Measurements from ENCODE around the gene YPEL2.

YPEL2 gene

GRCh38 chr17:59341922-59342321, 10.5 kb downstream of the YPEL2 start:
- no peak overlapping the region for H3K4me3 Mint-ChIP-seq
- ATAC-seq (replicated peaks) (no peak), DNase-seq (no peak)
- no peak overlapping the region for H3K27ac Mint-ChIP-seq
- peaks cover 47 to 66% of the 10 kb centered on the region in 2 donors for H3K4me1 Mint-ChIP-seq
- no peaks in the 10 kb centered on the region for H3K27me3 Mint-ChIP-seq
- no peaks in the 10 kb centered on the region for H3K9me3 Mint-ChIP-seq
- no peaks in the 10 kb centered on the region for H3K36me3 Mint-ChIP-seq

- Mint-ChIP-seq H3K36me3 (no peaks in the 10 kb centered on the region), H3K9me3 (no peaks in the 10 kb centered on the region), H3K27ac (peak overlapping the region; percentile 82), H3K4me1 (peaks cover 48 to 68% of the 10 kb centered on the region in 2 donors), H3K4me3 (peak overlapping the region in 1 of 2 donors; percentile 17), H3K27me3 (no peaks in the 10 kb centered on the region)
- DNase-seq (peak; percentile 15), ATAC-seq (replicated peaks) (peak; percentile 93 to 94)
These were observed 11.3 kb downstream of the YPEL2 start for GRCh38 chr17:59342681-59343131.

GRCh38 chr17:59345476-59345875, 14.0 kb downstream of the YPEL2 start:
- Mint-ChIP-seq H3K27me3 (no peaks in the 10 kb centered on the region), H3K9me3 (no peaks in the 10 kb centered on the region), H3K4me1 (peaks cover 51 to 76% of the 10 kb centered on the region in 2 donors), H3K27ac (no peak overlapping the region), H3K36me3 (no peaks in the 10 kb centered on the region), H3K4me3 (no peak overlapping the region)
- ATAC-seq (replicated peaks), result no peak
- DNase-seq, result no peak

GRCh38 chr17:59346341-59346740, 14.9 kb downstream of the YPEL2 start:
- Mint-ChIP-seq H3K36me3 (no peaks in the 10 kb centered on the region), H3K4me3 (no peak overlapping the region), H3K27ac (peak overlapping the region; percentile 32), H3K4me1 (peaks cover 57 to 84% of the 10 kb centered on the region in 2 donors), H3K27me3 (no peaks in the 10 kb centered on the region), H3K9me3 (no peaks in the 10 kb centered on the region)
- ATAC-seq (replicated peaks), result no peak
- DNase-seq, result no peak

- peaks cover 60 to 85% of the 10 kb centered on the region in 2 donors for H3K4me1 Mint-ChIP-seq
- no peaks in the 10 kb centered on the region for H3K36me3 Mint-ChIP-seq
- ATAC-seq (replicated peaks) (no peak), DNase-seq (no peak)
- H3K27me3 Mint-ChIP-seq, result no peaks in the 10 kb centered on the region
- H3K27ac Mint-ChIP-seq, result no peak overlapping the region
- no peaks in the 10 kb centered on the region for H3K9me3 Mint-ChIP-seq
- no peak overlapping the region for H3K4me3 Mint-ChIP-seq
These were observed 15.5 kb downstream of the YPEL2 start for GRCh38 chr17:59346876-59347407.

GRCh38 chr17:59347975-59348391, 16.5 kb downstream of the YPEL2 start:
- Mint-ChIP-seq H3K27me3 (no peaks in the 10 kb centered on the region), H3K9me3 (no peaks in the 10 kb centered on the region), H3K4me3 (no peak overlapping the region), H3K36me3 (no peaks in the 10 kb centered on the region), H3K27ac (no peak overlapping the region), H3K4me1 (peaks cover 59 to 85% of the 10 kb centered on the region in 2 donors)
- ATAC-seq (replicated peaks) (no peak), DNase-seq (no peak)

GRCh38 chr17:59349178-59349577, 17.7 kb downstream of the YPEL2 start:
- Mint-ChIP-seq H3K36me3 (peaks cover 6 to 7% of the 10 kb centered on the region in 2 donors), H3K9me3 (no peaks in the 10 kb centered on the region), H3K4me3 (no peak overlapping the region), H3K27ac (peak overlapping the region; percentile 37), H3K27me3 (no peaks in the 10 kb centered on the region), H3K4me1 (peaks cover 56 to 85% of the 10 kb centered on the region in 2 donors)
- DNase-seq (no peak), ATAC-seq (replicated peaks) (peak; percentile 43 to 44)

GRCh38 chr17:59353106-59353854, 21.8 kb downstream of the YPEL2 start:
- DNase-seq (no peak), ATAC-seq (replicated peaks) (no peak)
- H3K4me3 Mint-ChIP-seq, result no peak overlapping the region
- H3K36me3 Mint-ChIP-seq, result peaks cover 19 to 30% of the 10 kb centered on the region in 2 donors
- peak overlapping the region; percentile 42 for H3K27ac Mint-ChIP-seq
- H3K9me3 Mint-ChIP-seq, result peaks cover 0 to 3% of the 10 kb centered on the region in 2 donors
- peaks cover 62 to 89% of the 10 kb centered on the region in 2 donors for H3K4me1 Mint-ChIP-seq
- H3K27me3 Mint-ChIP-seq, result no peaks in the 10 kb centered on the region

GRCh38 chr17:59353936-59354755, 22.7 kb downstream of the YPEL2 start:
- H3K9me3 Mint-ChIP-seq, result peaks cover 0 to 3% of the 10 kb centered on the region in 2 donors
- ATAC-seq (replicated peaks) (no peak), DNase-seq (no peak)
- peaks cover 61 to 90% of the 10 kb centered on the region in 2 donors for H3K4me1 Mint-ChIP-seq
- H3K27ac Mint-ChIP-seq, result peak overlapping the region; percentile 42
- H3K36me3 Mint-ChIP-seq, result peaks cover 19 to 30% of the 10 kb centered on the region in 2 donors
- H3K27me3 Mint-ChIP-seq, result no peaks in the 10 kb centered on the region
- H3K4me3 Mint-ChIP-seq, result no peak overlapping the region

- H3K36me3 Mint-ChIP-seq, result peaks cover 19 to 32% of the 10 kb centered on the region in 2 donors
- H3K27me3 Mint-ChIP-seq, result no peaks in the 10 kb centered on the region
- H3K27ac Mint-ChIP-seq, result no peak overlapping the region
- H3K9me3 Mint-ChIP-seq, result peaks cover 0 to 3% of the 10 kb centered on the region in 2 donors
- H3K4me1 Mint-ChIP-seq, result peaks cover 55 to 83% of the 10 kb centered on the region in 2 donors
- DNase-seq (no peak), ATAC-seq (replicated peaks) (no peak)
- H3K4me3 Mint-ChIP-seq, result no peak overlapping the region
These were observed 23.7 kb downstream of the YPEL2 start for GRCh38 chr17:59355030-59355701.

- ATAC-seq (replicated peaks) (no peak), DNase-seq (no peak)
- Mint-ChIP-seq H3K27me3 (no peaks in the 10 kb centered on the region), H3K36me3 (peaks cover 19 to 32% of the 10 kb centered on the region in 2 donors), H3K4me3 (no peak overlapping the region), H3K9me3 (peaks cover 0 to 3% of the 10 kb centered on the region in 2 donors), H3K27ac (no peak overlapping the region), H3K4me1 (peaks cover 56 to 83% of the 10 kb centered on the region in 2 donors)
These were observed 24.4 kb downstream of the YPEL2 start for GRCh38 chr17:59355702-59356325.

- peaks cover 57 to 83% of the 10 kb centered on the region in 2 donors for H3K4me1 Mint-ChIP-seq
- DNase-seq (no peak), ATAC-seq (replicated peaks) (no peak)
- H3K27ac Mint-ChIP-seq, result no peak overlapping the region
- H3K27me3 Mint-ChIP-seq, result no peaks in the 10 kb centered on the region
- no peak overlapping the region for H3K4me3 Mint-ChIP-seq
- H3K9me3 Mint-ChIP-seq, result peaks cover 0 to 3% of the 10 kb centered on the region in 2 donors
- H3K36me3 Mint-ChIP-seq, result peaks cover 19 to 32% of the 10 kb centered on the region in 2 donors
These were observed 25.2 kb downstream of the YPEL2 start for GRCh38 chr17:59356543-59357218.

GRCh38 chr17:59357219-59357697, 25.8 kb downstream of the YPEL2 start:
- ATAC-seq (replicated peaks), result no peak
- H3K27me3 Mint-ChIP-seq, result no peaks in the 10 kb centered on the region
- H3K36me3 Mint-ChIP-seq, result peaks cover 19 to 32% of the 10 kb centered on the region in 2 donors
- peaks cover 59 to 83% of the 10 kb centered on the region in 2 donors for H3K4me1 Mint-ChIP-seq
- H3K9me3 Mint-ChIP-seq, result peaks cover 0 to 3% of the 10 kb centered on the region in 2 donors
- DNase-seq, result no peak
- H3K27ac Mint-ChIP-seq, result no peak overlapping the region
- no peak overlapping the region for H3K4me3 Mint-ChIP-seq
